MCF 10A (cell line): ENCODE results near the gene ZCCHC24. TPM values are rescaled to one million over a fixed set of nuclear protein-coding genes. Genes with fewer than 3 reads are reported as not detected.

ENCODE experiments used
- BruUV-seq: library from RNA; stranded (reverse); fragments of 400-500 nt; replicated peaks from 2 replicates; lab custom pipeline; 2021; lab: Mats Ljungman, UMichigan
- CTCF ChIA-PET: fragments of 300-600 bp; sonication (Branson Sonifier 250); formaldehyde crosslinking; extraction: SDS; loops from one replicate; lab custom pipeline; 2021; ENCODE audit warnings: antibody characterized with exemption, inconsistent platforms; lab: Yijun Ruan, JAX
- POLR2A ChIA-PET: fragments of 300-600, 350-650 bp; sonication (Branson Sonifier 250); formaldehyde crosslinking; extraction: SDS; loops from one replicate; lab custom pipeline; 2020; ENCODE audit warnings: antibody characterized with exemption, inconsistent platforms; lab: Yijun Ruan, JAX
- DNase-seq: peaks from one replicate; pipeline ENCODE4 v3.0.0-alpha.2; 2018; ENCODE audit not compliant: unreplicated experiment
- H3K27ac Mint-ChIP-seq: one replicate; pipeline ENCODE4 v1.8.0; 2022; ENCODE audit warnings: mild to moderate bottlenecking, low read depth, mixed read lengths; ENCODE audit not compliant: unreplicated experiment
- H3K27me3 Mint-ChIP-seq: one replicate; pipeline ENCODE4 v1.8.0; 2022; ENCODE audit warnings: mixed read lengths; ENCODE audit not compliant: insufficient read depth, unreplicated experiment
- H3K36me3 Mint-ChIP-seq: one replicate; pipeline ENCODE4 v1.8.0; 2022; ENCODE audit warnings: mild to moderate bottlenecking, moderate library complexity, mixed read lengths; ENCODE audit not compliant: insufficient read depth, unreplicated experiment
- H3K4me1 Mint-ChIP-seq: one replicate; pipeline ENCODE4 v1.8.0; 2022; ENCODE audit warnings: mixed read lengths; ENCODE audit not compliant: insufficient read depth, unreplicated experiment
- H3K4me3 Mint-ChIP-seq: one replicate; pipeline ENCODE4 v1.8.0; 2022; ENCODE audit warnings: mild to moderate bottlenecking, moderate library complexity, mixed read lengths; ENCODE audit not compliant: unreplicated experiment
- H3K9me3 Mint-ChIP-seq: one replicate; pipeline ENCODE4 v1.8.0; 2022; ENCODE audit warnings: mixed read lengths; ENCODE audit not compliant: unreplicated experiment
- intact Hi-C: fragments of 100-400 bp; cut with micrococcal nuclease; formaldehyde crosslinking; loops from 2 replicates; pipeline ENCODE4 v1.14.1; 2022
- total RNA-seq: library from RNA; stranded (reverse); gene quantifications from 2 replicates; pipeline ENCODE4 v1.2.3, GENCODE V29; 2022
- TF ChIP-seq, protein P1 (sequence below): fragments of 200-600 bp; IDR thresholded peaks from one replicate; pipeline ENCODE4 v1.8.0; 2022; ENCODE audit warnings: antibody characterized with exemption, mild to moderate bottlenecking; ENCODE audit not compliant: unreplicated experiment

ZCCHC24 gene
- total RNA-seq, 1 experiment from 2014 or later, result 2.8 TPM

DNA sequence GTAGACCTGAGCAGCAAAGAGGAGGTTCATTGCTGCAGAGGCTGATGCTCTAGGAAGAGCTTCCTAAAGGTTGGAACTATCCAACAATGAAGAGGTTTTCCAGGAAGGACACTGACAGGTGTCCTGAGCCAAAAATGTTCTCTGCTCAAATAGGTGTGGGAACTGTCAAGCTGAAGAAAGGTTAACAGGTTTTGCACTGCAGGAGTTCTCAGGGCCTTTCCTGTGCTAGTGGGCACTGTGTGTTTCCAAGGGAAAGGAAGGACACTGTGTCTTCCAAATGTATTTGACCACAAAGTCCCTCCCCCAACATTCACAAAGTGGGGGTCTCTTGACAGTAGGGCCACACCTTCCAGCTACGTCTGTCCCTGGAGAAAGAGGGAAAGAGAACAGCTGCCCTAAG lies 4.0 kb downstream of the ZCCHC24 start:
- Mint-ChIP-seq H3K4me1 (peaks cover 30% of the 10 kb centered on the region), H3K4me3 (no peak overlapping the region), H3K27me3 (no peaks in the 10 kb centered on the region), H3K9me3 (no peaks in the 10 kb centered on the region), H3K36me3 (no peaks in the 10 kb centered on the region), H3K27ac (no peak overlapping the region)
- TF ChIP-seq, protein P1, sequence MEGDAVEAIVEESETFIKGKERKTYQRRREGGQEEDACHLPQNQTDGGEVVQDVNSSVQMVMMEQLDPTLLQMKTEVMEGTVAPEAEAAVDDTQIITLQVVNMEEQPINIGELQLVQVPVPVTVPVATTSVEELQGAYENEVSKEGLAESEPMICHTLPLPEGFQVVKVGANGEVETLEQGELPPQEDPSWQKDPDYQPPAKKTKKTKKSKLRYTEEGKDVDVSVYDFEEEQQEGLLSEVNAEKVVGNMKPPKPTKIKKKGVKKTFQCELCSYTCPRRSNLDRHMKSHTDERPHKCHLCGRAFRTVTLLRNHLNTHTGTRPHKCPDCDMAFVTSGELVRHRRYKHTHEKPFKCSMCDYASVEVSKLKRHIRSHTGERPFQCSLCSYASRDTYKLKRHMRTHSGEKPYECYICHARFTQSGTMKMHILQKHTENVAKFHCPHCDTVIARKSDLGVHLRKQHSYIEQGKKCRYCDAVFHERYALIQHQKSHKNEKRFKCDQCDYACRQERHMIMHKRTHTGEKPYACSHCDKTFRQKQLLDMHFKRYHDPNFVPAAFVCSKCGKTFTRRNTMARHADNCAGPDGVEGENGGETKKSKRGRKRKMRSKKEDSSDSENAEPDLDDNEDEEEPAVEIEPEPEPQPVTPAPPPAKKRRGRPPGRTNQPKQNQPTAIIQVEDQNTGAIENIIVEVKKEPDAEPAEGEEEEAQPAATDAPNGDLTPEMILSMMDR, result no peak
- DNase-seq, result no peak
- intact Hi-C loops, result no loop called here
- ChIA-PET POLR2A (interaction anchor here (1.0 kb wide), 2 partner anchors 47 to 65 kb away, joined by 3 to 4 read pairs; no protein-coding TSS in a partner anchor), CTCF (interaction anchor here (0.8 to 1.4 kb wide), 3 partner anchors 17 to 34 kb away, joined by 3 to 6 read pairs (median 3); no protein-coding TSS in a partner anchor)
- no TSS peak for BruUV-seq

DNA sequence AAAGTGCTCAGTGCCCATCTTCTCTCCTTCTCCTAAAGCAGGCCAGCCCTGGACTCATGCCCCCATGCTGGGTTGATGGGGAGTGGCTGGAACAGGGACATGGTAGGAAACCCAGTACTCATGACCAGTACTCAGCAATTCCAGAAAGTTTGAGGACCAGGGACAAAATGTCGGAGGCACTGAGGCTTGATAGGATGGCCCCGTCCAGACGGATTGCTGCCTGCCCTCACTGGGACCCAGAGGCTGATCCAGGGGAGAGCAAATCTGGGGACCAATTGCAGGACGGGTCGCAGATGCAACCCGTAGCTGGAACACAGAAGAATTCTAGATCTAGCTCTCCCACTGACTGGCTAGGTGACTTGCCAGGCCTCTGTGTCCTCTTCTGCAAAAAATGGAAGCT lies 5.1 kb downstream of the ZCCHC24 start:
- Mint-ChIP-seq H3K4me1 (peaks cover 22% of the 10 kb centered on the region), H3K27me3 (no peaks in the 10 kb centered on the region), H3K9me3 (no peaks in the 10 kb centered on the region), H3K36me3 (no peaks in the 10 kb centered on the region), H3K4me3 (no peak overlapping the region), H3K27ac (no peak overlapping the region)
- TF ChIP-seq, protein P1, result no peak
- intact Hi-C loops, result no loop called here
- BruUV-seq, result no TSS peak
- POLR2A ChIA-PET, result interaction anchor here (0.8 to 1.5 kb wide), 2 partner anchors 14 to 45 kb away, joined by 3 to 5 read pairs; no protein-coding TSS in a partner anchor
- no peak for DNase-seq
- CTCF ChIA-PET, result interaction anchor here (1.1 to 1.4 kb wide), 2 partner anchors 26 to 36 kb away, joined by 3 read pairs; no protein-coding TSS in a partner anchor

DNA sequence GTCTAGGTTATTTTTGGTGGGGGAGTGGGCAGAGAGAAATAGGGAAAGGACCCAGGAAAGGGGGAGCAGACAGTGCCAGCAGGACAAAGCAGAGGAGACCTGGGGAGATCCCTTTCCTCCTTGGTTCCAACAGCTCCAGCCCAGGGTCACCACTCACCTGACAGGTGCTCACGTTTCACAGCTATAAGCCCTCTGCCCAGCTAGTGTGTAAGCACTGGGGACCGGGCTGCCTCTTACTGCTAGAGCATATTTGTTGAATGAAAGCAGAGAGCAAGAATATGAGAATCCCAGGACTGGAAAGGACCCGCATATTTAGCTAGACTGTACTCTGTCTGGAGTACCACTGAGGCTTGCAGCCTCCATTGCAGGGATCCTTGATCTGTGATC lies 6.7 kb downstream of the ZCCHC24 start:
- ChIA-PET POLR2A (no interaction called here), CTCF (interaction anchor here (0.6 kb wide), 1 partner anchor 50 kb away, joined by 3 read pairs; no protein-coding TSS in a partner anchor)
- Mint-ChIP-seq H3K4me1 (peaks cover 18% of the 10 kb centered on the region), H3K27ac (no peak overlapping the region), H3K36me3 (no peaks in the 10 kb centered on the region), H3K27me3 (no peaks in the 10 kb centered on the region), H3K4me3 (no peak overlapping the region), H3K9me3 (no peaks in the 10 kb centered on the region)
- intact Hi-C loops, result no loop called here
- TF ChIP-seq, protein P1, result no peak
- no peak for DNase-seq
- no TSS peak for BruUV-seq

DNA sequence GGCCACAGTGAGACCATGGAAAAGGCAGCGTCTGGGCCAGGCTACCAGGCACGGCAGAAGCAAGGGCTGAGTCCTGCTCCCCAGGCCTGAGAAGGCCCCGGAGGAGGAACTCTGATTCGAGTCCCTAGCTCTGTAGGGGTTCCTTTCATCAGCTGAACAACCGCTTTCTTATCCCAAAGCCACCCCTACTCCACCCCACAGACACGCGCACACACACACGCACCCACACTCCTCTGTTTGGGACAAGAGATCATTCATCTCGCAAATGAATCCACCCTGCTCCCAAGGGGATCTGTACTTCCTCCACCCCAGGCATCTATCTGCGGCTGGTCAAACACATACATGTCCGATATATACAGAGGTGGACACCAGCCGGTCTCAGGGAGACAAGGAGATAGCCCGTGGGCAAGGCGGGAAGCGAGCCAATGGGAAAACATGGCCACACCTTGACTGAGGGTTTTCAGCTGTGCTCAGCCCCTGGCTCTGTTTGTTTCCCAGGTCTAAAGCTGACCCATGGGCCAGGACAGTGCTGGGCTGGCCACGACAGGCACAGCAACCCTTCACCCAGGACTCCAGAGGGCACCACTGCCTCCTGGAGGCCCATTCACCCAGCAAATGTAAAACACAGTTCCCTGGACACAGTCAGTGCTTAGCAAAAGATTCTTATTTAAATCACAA lies 7.3 kb downstream of the ZCCHC24 start:
- Mint-ChIP-seq H3K36me3 (no peaks in the 10 kb centered on the region), H3K27ac (no peak overlapping the region), H3K27me3 (no peaks in the 10 kb centered on the region), H3K9me3 (no peaks in the 10 kb centered on the region), H3K4me3 (no peak overlapping the region), H3K4me1 (peaks cover 14% of the 10 kb centered on the region)
- DNase-seq, result no peak
- ChIA-PET POLR2A (no interaction called here), CTCF (interaction anchor here (0.6 kb wide), 3 partner anchors 37 to 50 kb away, joined by 3 to 4 read pairs (median 3); no protein-coding TSS in a partner anchor)
- intact Hi-C loops, result no loop called here
- TF ChIP-seq, protein P1, result no peak
- no TSS peak for BruUV-seq
